Measurements from ENCODE around the gene TRIM2. TPM values are rescaled to one million over a fixed set of nuclear protein-coding genes. Genes with fewer than 3 reads are reported as not detected.

TRIM2 gene
- total RNA-seq, 1 donor from 2014 or later = 40.8 TPM

DNA sequence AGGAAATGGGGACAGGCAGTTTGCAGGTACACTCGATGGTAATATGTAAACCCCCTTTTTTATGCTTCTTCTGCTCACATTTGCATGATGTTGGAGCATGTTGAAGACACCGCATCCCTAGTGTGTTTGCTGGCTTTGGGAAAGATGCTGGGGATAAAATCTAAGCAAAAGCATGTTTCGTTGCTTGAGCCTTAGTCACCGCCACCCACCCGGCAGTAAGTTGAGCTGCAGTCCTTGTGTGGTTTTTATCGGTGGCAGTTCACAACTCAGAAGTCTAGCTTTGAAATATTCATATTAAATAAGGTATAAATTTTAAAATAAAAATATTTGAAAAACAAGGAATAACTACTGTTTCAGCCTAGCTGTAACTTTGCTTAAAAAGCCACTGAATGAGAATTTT is 118.5 kb downstream of the TRIM2 start:
- TF ChIP-seq, protein P1, sequence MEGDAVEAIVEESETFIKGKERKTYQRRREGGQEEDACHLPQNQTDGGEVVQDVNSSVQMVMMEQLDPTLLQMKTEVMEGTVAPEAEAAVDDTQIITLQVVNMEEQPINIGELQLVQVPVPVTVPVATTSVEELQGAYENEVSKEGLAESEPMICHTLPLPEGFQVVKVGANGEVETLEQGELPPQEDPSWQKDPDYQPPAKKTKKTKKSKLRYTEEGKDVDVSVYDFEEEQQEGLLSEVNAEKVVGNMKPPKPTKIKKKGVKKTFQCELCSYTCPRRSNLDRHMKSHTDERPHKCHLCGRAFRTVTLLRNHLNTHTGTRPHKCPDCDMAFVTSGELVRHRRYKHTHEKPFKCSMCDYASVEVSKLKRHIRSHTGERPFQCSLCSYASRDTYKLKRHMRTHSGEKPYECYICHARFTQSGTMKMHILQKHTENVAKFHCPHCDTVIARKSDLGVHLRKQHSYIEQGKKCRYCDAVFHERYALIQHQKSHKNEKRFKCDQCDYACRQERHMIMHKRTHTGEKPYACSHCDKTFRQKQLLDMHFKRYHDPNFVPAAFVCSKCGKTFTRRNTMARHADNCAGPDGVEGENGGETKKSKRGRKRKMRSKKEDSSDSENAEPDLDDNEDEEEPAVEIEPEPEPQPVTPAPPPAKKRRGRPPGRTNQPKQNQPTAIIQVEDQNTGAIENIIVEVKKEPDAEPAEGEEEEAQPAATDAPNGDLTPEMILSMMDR (conservative IDR thresholded peaks at IDR 0.05; ENCODE audit: low read depth, low read length) = no peak
- H3K4me3 ChIP-seq (ENCODE audit: low read depth, low read length) = no peak overlapping the region
- no peak for DNase-seq (ENCODE audit: low read depth)

DNA sequence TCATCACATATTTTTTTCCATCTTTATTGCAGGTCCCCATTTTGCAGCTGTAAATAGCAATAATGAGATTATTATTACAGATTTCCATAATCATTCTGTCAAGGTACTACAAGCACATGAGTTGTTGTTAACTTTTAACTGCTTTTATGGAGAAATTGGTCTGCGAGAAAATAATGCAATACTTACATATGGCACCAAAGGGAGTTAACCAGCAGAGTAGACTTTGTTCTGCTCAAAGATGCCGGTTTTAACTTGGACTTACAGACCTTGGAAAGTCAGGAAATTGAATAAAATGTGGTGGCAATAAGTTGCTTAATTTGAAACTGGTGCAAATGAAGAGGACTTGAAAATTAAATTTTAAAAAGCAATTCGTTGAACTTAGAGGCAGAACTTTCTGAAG is 119.8 kb downstream of the TRIM2 start:
- no peak overlapping the region for H3K4me3 ChIP-seq (ENCODE audit: low read depth, low read length)
- DNase-seq (ENCODE audit: low read depth) = no peak
- TF ChIP-seq, protein P1 (conservative IDR thresholded peaks at IDR 0.05; ENCODE audit: low read depth, low read length) = no peak

DNA sequence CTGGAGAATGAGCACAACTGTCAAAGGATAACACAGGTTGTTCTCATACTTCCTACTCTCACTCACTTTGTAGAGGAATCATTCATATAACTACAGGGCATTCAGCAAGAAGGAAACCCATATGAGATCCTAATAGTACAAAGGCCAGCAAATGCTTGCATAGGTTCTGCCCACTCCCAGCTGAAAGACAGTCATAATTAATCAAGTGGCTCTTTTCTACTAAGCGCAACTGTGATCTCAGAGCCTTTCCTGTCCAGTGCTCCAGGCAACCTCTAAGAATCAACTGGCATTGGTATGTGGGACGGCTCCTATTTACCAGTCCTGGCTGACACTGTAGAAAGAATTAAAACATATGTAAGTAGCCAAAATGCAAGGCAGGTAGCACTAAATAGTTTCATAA is 121.3 kb downstream of the TRIM2 start:
- H3K4me3 ChIP-seq (ENCODE audit: low read depth, low read length) = no peak overlapping the region
- TF ChIP-seq, protein P1 (conservative IDR thresholded peaks at IDR 0.05; ENCODE audit: low read depth, low read length) = no peak
- DNase-seq (ENCODE audit: low read depth) = no peak

DNA sequence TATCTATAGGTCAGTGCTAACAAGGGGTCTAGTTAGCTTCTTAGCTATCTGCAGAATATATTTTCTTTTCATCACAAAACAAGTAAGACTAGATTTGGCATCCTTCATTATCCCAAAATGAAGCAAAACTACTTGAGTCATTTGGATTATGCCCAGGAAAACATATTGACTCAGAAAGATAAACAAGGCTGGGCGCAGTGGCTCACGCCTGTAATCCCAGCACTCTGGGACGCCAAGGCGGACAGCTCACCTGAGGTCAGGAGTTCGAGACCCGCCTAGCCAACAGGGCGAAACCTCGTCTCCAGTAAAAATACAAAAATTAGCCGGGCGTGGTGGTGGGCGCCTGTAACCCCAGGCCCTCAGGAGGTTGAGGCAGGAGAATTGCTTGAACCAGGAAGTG is 122.3 kb downstream of the TRIM2 start:
- DNase-seq (ENCODE audit: low read depth) = no peak
- TF ChIP-seq, protein P1 (conservative IDR thresholded peaks at IDR 0.05; ENCODE audit: low read depth, low read length) = no peak
- H3K4me3 ChIP-seq (ENCODE audit: low read depth, low read length) = no peak overlapping the region

DNA sequence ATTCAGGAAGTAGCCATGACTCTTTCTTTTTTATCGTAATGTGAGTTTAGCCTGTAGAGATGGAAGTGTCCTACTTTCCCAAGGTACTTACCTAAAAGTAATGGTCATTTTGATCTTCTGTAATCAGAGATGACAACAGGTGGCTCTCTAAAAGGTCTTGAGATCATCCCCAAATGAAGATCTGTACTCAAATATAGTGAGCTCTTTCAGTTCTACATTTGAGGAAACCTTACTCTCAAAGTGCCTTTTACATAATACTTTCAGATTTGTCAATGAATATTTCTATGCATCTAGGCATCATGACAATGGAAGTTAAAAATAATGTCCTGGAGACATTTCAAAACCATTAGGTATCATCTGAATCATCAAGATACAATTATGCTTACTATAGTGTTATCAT is 123.0 kb downstream of the TRIM2 start:
- no peak overlapping the region for H3K4me3 ChIP-seq (ENCODE audit: low read depth, low read length)
- TF ChIP-seq, protein P1 (conservative IDR thresholded peaks at IDR 0.05; ENCODE audit: low read depth, low read length) = no peak
- no peak for DNase-seq (ENCODE audit: low read depth)

DNA sequence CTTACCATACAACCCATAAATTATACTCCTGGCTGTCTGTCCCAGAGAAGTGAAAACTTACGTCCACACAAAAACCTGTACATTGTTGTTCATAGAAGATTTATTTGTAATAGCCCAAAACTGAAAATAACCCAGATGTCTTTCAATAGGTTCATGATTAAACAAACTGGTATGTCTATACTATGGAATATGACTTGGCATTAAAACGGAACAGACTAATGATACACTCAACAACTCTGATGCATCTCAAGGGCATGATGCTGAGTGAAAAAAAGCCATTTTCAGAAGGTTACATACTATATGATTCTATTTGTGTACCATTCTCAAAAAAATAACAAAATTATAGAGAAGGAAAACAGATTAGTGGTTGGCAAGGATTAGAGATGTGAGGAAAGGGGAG is 128.7 kb downstream of the TRIM2 start:
- DNase-seq (ENCODE audit: low read depth) = no peak
- TF ChIP-seq, protein P1 (conservative IDR thresholded peaks at IDR 0.05; ENCODE audit: low read depth, low read length) = no peak
- H3K4me3 ChIP-seq (ENCODE audit: low read depth, low read length) = no peak overlapping the region

DNA sequence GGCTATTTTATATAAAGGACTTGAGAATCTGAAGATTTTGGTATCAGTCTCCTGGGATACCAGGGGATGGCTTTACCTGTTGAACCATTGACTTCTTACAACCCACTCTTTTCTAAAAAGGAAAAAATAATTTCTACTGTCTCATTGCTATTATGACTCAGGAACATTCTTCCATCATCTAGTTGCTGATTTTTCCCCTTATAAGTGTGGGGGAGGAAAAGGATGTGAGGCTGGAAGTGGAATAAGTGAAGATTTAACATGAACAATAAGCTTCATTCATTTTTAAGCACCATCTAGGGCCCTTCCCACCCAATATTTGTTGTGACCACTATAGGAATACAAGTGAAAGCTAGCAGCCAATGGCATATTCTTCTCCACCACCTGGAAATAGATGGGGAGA is 129.6 kb downstream of the TRIM2 start:
- no peak for DNase-seq (ENCODE audit: low read depth)
- TF ChIP-seq, protein P1 (conservative IDR thresholded peaks at IDR 0.05; ENCODE audit: low read depth, low read length) = no peak
- H3K4me3 ChIP-seq (ENCODE audit: low read depth, low read length) = no peak overlapping the region
